Activated CD8-positive, alpha-beta memory T cell treated with anti-CD3 and anti-CD28 coated beads, Interleukin-2, amount 50 U/mL, for 24 hours (primary cell): Measurements from ENCODE around the gene FNBP1.
A peak's percentile ranks its signal among the peaks of the same experiment; 100 is the strongest.

Source experiments
- DNase-seq: peaks from one replicate; pipeline ENCODE4 v3.0.0-alpha.2; 2020; ENCODE audit errors: extremely low read depth

Gene FNBP1

DNA sequence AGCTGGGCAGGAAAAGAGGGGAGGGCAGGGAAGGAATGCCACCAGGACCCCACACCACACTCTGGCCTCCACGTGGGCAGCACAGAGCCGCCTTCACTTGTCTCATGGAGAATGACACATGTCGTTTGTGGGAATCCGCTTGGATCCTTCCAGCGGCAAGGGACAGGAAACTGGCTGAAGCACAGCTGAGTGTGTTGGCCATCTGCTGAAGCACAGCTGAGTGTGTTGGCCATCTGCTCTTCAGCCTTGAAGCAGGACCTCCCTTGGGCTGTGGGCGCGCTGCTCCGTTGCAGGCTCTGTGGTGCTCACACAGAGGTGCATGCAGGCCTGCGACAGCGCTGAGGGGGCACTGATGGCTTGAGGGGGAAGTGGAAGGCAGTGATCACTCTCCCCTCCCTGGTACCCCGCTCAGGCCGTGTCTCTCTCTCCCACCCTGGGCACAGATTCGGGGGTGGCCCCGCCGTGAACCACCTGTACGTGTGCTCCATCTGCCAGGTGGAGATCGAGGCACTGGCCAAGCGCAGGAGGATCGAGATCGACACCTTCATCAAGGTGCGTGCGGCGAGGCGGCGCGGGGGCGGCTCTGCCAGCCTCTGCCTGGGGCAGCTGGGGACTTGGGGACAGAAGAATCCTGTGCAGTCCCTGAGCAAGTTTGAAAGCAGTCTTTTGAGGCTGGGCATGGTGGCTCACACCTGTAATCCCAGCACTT is 167.1 kb downstream of the FNBP1 start:
- no peak for DNase-seq

DNA sequence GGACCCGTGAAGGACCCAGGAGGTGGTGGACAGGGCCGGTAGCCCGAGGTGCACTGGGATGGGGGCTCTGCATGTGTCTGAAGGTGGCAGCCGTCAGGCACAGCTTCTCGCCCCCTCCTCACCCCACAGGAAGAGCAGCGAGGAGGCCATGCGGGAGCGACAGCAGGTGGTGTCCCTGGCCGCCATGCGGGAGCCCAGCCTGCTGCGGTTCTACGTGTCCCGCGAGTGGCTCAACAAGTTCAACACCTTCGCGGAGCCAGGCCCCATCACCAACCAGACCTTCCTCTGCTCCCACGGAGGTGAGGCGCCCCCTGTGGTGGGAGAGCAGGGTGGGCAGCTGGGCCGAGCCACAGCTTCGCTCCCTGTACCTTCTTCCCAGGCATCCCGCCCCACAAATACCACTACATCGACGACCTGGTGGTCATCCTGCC is 167.8 kb downstream of the FNBP1 start:
- DNase-seq, result no peak

DNA sequence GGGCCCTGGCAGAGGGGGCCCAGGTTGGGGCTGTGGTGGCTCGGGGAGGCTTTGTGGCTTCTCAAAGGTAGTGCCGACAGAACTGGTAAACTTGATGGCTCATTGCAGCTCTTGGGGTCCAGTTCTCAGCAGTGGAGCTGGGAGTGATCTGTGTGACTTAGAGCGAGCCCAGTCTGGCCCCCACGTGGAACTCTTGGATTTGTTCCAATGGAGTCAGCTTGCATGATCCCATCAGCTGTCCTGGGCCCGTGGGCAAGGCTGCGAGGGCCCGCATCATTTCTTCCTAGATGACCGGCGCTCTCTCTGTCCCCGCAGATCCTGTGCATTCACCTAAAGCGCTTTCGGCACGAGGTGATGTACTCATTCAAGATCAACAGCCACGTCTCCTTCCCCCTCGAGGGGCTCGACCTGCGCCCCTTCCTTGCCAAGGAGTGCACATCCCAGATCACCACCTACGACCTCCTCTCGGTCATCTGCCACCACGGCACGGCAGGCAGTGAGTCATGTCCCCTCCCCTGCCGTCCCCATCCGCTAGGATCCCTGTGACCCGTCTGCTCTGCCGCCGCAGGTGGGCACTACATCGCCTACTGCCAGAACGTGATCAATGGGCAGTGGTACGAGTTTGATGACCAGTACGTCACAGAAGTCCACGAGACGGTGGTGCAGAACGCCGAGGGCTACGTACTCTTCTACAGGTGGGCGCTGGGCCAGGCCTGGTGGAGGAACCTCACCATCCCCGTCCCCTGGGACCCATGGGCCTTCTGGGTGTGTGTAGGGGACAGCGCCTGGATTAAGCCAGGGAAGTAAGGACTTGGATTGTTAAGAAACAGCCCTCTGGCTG is 168.5 kb downstream of the FNBP1 start:
- no peak for DNase-seq

DNA sequence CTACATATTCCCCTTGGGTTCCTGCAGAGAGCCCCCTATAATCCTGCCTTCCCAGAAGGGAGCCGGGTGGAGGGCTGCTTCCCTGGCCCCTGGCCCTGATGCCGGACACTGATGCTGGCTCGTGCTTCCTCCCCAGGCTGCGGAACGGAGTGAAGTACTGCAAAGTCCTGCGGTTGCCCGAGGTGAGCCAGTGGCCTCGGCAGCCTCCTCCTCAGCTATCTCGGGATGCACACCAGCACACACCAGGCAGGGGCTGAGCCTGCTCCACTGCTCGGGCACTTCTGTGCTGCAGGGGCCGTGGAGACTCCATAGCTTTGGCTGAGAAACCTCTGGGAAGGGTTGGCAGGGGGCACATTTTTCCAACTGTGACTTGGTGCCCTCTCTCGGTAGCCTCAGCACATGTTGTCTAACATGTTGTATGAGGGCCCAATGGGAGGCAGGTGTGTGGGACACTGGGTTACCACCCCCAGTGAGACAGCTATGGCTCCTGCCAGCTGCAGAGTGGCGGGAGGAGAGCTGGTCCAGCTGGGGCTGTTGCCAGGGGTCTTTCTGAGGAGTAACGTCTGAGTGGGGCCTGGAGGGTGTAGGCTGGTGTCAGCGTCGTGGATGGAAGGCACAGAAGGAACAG is 169.3 kb downstream of the FNBP1 start:
- no peak for DNase-seq

DNA sequence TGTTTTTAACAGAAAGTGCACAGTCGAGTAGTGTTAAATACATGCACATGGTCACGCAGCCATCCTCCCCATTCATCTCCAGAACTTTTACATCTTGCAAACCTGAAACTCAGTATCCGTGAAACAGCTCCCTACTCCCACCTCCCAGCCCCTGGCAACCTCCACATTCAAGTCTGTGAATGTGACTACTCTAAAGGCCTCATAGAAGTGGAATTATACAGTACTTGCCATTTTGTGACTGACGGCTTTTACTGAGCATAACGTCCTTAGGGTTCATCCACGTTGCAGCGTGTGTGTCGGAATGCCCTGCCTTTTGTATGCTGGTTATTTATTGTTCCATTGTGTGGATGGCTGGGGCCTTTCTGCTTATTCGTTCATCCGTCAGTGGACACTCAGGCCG is 171.9 kb downstream of the FNBP1 start:
- no peak for DNase-seq

DNA sequence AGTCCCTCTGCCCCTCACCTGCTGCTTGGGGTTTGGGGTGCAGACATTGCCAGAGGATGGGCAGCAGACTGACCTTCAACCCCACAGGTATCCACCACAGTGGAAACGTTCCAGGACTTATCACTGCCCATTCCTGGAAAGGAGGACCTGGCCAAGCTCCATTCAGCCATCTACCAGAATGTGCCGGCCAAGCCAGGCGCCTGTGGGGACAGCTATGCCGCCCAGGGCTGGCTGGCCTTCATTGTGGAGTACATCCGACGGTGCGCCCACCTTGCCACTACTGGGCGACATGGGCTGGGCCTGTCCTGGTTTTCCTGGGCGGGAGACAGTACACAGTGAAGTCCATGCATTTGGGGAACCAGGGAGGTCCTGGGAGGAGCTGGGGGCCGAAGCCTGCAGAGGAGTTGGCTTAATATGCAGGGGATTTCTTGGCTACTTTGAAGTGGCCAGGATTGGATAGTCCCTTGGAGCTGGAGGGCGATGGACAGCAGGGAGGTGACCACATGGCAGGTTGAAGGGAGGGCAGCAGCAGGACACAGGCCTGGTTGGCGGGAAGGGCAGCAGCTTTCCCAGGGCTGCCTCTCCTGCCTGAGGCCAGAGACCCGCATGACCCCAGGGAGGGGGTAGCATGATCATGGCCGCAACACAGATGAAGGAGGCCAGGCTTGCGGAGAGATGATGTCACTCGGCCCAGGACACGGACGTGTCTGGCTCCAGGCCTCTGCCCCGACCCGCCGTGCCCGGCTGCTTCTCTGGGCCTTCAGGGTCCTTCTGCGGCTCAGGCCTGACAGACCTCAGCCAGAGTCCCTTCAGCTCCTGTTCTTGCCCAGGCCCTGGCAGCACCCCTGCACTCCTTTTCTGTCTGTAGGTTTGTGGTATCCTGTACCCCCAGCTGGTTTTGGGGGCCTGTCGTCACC is 173.1 kb downstream of the FNBP1 start:
- no peak for DNase-seq

DNA sequence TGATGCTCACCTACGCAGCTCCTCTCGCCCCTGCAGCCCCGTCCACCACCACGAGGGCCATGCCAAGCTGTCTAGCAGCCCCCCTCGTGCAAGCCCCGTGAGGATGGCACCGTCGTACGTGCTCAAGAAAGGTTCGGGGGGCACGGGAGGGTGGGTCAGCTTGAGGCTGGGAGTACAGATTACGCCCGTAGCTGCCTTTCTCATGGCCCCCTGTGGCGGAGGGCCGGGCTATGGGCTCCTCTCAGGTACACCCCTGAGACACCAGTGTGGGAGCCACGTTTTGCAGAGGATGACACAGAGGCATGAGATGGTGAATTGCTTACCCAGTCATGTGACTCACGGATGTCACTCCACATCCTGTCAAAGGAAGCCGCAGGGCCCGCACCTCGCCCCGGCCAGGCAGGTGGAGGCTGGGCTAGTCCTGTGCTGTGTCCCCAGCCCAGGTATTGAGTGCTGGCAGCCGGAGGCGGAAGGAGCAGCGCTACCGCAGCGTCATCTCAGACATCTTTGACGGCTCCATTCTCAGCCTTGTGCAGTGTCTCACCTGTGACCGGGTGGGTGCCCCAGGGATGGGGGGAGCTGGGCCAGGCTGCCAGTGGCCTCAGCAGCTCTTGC is 174.0 kb downstream of the FNBP1 start:
- DNase-seq, result peak; percentile 66

DNA sequence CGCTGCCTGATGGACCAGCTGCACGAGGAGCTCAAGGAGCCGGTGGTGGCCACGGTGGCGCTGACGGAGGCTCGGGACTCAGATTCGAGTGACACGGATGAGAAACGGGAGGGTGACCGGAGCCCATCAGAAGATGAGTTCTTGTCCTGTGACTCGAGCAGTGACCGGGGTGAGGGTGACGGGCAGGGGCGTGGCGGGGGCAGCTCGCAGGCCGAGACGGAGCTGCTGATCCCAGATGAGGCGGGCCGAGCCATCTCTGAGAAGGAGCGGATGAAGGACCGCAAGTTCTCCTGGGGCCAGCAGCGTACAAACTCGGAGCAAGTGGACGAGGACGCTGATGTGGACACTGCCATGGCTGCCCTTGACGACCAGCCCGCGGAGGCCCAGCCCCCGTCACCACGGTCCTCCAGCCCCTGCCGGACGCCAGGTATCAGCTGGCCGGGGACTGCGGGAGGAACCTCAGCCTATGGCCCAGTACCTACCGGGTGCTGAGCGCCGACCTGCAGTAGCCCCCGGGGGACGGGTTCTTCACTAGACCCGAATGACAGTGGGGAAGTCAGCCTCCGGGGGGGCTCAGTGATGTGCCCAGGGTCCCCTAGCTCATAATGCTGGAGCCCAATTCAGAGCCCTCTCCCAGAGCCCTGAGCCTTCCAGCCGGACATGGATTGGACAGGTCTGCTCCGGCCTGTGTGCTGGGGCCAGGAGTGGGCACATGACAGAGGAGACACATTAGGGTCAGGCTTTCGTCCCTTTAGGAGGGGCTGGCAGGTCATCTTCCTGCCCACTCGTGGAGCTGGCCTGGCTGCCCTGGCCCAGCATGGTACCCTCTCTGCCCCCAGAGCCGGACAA is 174.7 kb downstream of the FNBP1 start:
- DNase-seq, result no peak

DNA sequence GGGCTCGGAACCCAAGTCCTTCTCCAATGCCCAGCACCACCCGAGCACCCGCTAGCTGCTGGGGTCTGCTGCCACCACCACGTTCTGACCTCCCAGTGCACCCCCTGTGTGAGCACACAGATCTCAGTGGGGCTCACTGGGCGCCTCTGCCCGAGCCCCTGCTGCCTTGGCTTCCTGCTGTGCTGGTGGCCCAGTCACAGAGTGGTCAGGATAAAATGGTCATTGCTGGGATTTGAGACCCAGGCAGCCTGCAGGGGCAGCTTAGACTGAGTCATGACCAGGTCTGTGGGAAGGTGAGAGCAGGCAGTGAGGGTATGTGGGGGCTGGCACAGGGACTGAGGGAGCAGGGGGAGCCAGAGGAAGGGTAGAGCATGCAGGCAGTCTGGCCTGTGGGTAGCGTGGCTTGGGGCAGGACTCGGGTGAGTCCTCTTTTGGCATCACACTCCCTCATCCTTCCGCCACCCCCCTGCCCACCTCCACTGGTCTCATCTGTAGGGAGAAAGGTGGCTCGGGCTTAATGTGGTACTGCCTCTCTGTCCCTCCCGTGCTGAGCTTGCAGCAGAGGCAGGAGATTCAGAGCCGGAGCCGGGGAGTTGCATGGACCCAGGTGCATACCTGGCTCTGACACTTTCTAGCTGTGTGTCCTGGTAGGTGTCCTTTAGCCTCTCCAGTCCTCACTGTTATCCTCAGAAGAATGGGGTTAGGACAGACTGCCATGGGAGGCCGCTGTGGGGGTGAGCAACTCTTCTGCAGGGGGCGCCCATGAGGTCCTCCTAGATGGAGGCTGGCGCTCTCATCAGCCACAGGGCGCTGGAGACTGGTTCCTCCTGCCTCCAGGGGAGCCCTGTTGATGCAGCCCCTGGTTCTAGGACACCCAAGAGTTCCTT is 175.6 kb downstream of the FNBP1 start:
- no peak for DNase-seq

DNA sequence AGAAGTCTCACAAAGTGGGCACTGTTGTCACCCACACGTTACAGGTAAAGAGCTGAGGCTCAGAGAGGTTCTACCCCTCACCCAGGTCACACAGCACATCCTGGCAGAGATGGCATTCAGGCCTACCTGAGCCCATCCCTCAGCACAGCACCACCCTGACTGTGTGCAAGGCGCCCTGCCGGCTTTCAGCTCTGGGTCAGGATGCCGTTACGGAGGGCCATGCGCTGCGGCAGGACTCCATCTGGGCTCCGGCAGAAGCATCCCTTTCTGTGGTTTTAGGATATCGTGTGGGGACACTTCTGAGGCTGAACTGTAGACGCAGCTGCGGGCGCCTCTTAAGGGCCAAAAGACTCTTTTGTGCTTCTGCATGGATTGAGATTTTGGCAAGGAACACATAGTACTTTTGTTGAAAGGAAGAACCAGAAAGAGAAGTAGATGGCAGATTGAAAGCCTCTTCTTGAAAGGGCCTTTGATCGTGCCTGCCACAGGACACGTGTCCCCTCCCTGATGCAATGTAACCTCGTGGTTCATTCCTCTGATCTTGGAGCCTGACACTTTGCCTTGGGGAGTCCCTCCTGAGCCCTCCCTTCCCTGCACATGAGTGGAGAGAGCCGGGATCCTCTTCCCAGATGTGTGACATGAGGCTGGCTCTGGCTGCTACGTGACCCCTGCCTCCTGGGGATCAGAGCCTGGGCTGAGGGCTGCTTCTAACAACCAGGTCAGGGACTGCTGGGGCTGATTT is 176.4 kb downstream of the FNBP1 start:
- no peak for DNase-seq

DNA sequence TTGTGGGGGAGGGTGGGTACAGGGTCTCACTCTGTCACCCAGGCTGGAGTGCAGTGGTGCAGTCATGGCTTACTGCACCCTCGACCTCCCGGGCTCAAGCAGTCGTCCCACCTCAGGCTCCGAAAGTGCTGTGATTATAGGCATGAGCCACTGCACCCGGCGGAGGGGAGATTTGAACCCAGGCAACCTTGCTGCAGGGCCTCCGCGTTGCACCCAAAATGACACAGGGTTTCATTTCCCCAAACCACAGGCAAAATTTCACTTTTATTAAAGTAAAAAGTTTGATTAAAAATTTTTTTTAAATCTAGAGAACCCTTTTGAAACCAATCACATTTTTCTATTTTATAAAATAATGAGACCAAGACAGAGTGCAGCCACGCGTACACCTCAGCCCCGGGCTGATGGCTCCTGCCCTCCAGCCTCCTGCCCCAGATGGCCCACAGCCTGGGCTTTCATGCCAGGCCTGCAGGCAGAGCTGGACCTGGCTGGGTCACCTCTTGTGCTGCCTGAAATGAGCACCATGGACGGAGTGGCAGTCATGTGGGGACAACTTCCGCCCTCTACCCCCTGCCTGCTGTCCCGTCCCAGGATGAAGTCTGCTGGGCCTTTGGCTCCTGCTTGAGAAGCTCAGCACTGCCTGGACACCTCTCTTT is 177.2 kb downstream of the FNBP1 start:
- no peak for DNase-seq

DNA sequence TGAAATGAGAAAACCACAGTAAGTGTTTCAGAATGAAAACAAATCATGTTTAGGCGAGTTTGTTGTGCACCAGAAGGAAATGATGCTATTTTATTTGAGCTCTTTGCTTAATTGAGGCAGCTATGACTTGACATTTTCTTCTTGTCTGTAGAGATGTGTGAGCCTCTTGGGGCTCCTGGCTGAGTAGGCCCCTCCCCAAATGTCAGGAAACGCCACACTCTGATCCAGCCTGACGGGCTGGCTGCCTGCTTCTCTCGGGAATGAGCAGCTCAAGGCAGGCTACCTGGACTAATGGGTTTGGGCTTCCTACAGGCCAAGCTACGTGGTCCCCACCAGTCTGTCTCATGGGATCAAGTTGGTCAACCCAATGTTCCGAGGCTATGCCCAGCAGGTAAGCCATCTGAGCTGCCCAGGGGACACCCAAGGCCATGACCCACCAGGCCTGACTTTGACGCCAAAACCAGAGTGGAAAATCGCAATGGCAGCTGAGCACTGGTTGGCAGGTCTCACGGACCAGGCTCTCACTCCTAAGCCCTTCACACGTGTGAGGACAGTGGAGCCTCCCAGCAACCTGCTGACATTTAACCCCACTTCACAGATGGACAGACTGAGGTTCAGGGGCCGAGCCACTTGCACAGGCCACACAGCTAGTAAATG is 177.9 kb downstream of the FNBP1 start:
- DNase-seq, result no peak

DNA sequence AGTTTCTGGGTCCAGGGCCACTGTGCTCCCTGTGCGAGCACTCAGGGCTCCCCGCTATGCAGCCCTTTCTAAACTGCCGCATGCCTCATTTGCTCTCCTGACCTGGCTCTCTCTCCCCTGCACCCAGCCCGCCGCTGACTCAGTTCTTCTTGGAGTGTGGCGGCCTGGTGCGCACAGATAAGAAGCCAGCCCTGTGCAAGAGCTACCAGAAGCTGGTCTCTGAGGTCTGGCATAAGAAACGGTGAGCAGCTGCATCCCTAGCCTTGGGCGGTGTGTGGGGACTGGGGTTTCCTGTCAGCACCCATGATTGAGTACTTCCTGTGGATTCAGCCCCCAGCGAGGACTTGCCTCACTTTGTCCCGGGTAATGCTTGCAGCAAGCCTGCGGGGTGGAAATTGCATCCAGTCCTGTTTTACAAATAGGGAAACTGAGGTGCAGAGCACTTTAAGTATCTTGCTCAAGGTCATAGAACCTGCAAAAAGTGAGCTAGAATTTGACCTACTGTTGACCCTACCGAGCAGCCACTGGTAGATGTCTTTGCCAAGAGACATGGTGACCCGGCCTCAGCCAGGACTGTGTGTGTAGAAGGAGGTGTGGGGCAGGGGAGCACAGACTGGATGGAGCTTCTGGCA is 179.8 kb downstream of the FNBP1 start:
- DNase-seq, result peak; percentile 41

DNA sequence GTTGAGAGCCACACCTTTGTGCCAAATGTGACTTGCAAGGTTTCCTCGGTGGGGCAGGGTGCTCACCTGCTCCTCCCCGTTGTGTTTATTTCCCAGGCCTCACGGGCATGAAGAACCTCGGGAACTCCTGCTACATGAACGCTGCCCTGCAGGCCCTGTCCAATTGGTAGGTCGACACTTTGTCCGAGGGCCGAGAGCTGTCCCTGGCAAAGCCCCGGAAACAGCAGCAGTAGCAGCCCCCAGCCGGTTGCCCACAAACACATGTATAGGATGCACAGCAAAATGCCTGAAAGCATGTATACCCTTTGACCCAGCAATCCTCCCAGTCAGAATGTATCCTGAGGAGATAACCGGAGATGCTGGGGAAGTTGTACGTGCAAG is 181.6 kb downstream of the FNBP1 start:
- DNase-seq, result no peak

DNA sequence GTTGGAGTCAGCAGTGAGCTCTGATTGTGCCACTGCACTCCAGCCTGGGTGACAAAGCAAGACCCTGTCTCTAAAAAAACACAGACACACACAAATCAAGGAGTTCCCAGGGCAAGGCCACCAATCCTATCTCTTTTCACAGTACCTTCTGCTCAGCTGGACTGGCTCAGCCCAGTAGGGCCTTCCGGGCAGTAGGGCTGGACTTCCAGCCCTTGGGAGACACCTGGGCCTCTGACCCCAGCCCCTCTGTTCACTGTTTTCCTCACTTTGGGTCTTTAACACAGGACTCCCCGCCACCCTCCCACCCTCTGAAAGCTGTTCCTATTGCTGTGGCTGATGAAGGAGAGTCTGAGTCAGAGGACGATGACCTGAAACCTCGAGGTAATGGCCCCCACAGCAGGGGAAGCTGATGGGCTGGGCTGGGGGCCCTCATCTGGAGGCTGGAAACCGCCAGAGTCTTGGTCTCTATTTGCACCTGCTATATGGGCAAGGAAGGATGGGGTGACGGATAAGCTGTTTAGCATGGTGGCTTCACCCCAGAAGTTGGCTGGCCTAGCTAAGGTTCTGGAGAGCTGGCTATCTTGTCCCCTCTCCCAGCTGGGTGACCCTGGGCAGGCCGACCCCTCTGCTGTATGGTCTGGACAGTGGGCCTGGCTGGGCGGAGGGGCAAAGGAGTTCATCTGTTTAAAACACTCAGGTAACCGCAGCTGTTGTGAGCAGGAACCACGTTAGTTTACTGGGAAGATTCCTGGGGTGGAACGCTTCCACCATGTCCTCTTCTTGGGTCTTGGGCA is 182.1 kb downstream of the FNBP1 start:
- no peak for DNase-seq
